Measurements from ENCODE around the gene MUC22.
A peak's percentile ranks its signal among the peaks of the same experiment; 100 is the strongest.
"Not testable (repeated sequence)": the region's sequence is repeated elsewhere in the genome, so short reads cannot be mapped to it uniquely, and the experiment has no call there.

The MUC22 gene

DNA sequence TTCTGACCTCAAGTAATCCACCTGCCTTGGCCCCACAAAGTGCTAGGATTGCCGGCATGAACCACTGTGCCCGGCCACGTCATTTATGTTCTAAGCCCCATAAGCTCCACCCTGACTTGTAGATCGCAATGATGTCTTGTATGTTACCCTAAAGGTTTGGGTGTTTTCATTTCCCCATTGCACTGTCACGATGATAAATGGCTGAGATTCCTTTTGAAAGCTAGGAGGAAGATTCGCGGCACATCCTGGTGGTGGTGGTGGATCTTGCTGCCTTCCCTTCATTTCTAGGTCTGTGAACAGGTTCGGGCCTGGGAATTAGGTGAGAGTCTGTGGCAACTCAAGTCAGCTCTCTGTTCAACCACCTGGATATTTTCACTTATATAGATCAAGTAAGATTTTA is 28.3 kb downstream of the MUC22 start:
- no peak for DNase-seq (ENCODE audit: low spot score)

DNA sequence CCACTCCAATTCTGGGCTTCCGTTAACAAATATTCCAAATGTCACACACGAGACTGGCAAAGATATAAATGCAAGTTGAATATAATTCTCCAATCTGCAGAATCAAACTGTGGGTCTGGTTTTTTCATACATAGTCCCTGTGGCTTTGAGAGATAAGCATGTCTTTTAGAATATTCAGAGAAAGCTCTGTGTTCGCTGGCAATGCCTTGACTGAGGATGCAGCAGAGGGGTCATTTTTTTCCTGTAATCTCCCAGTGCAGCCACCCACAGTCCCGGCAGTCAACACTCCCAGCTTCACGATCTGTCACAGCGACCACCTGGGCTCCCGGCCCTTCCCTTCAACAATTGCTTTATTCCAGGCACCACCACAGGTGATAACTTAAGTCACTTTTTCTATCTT is 30.5 kb downstream of the MUC22 start:
- DNase-seq (ENCODE audit: low spot score), result no peak

DNA sequence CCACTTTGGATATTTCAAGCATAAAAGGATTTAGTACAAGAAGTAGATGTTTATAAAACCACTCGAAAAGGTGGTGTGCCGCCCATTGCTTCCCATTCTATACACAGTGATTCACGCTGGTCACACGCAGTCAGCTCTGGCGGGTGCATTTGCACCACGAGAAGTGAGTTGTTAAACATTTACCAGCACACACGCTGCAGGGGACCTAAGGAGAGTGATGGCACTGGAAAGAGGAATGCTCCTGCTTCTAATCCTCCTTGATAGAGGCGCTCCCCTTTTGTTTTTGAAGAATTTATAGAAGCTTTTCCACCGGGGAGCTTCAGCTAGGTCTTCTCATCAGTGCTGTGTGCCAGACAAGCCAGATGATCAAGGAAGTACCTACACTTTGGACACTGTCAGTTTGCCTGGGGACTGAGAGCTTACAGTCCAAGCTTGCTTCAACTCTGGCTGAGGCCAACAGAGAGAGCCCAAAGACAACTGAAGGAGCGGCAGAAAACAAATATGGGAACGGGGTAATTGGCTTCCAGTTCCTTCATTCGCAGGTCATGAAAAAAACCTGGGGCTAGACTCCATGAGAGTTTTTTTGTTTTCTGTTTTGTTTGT is 31.2 kb downstream of the MUC22 start:
- DNase-seq (ENCODE audit: low spot score), result no peak

DNA sequence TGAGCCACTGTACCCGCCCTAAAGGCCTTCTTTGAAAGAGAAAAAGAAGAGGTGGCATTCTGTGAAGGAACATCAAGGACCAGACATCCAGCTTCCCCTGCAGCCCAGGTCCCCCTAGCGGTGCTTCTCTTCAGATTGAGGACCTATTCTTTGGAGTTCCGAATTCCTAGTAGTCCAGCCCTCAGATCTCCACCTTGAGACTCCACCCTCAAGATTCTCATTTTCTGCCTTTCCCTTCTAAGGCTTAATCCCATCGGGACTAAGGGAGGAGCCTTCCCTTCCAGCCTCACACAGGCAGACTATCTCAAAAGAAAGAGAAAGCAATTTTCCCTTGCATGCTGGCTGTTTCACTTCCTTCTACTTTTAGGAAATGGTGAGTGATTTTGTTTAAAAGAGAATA is 32.5 kb downstream of the MUC22 start:
- DNase-seq (ENCODE audit: low spot score), result peak; percentile 50

DNA sequence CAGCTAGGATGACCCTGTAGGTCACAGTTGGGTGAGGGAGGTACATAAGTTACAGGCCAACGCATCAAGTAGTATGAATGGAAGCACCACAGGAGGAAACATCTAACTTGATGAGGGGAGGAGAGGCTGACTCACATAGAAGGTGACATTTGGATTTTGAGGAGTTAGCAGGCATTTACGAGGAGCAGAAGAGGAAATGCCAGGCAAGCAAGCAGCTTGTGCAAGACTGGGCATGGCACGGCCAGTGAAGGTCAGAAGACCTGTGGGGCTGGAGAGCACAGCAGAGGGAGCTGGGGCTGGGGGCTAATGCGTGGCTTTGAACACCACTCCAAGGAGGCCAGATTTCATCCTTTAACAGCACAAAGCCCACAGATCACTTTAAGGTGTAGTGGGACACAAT is 37.8 kb downstream of the MUC22 start:
- no peak for DNase-seq (ENCODE audit: low spot score)

DNA sequence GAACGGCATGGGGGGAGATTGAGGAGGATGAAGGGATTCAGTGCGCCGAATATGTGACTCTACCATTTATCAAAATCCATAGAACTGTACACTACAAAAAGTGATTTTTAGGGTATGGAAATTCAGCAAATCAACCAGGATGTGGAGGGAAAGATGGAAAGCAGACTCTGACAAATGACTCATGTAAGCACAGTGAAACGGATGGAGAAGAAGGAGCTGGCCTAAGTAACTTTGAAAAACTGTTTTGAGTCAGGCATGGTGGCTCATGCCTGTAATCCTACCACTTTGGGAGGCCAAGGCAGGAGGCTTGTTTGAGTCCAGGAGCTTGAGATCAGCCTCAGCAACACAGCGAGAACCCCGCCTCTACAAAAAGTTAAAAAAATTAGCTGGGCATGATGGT is 39.2 kb downstream of the MUC22 start:
- no peak for DNase-seq (ENCODE audit: low spot score)

DNA sequence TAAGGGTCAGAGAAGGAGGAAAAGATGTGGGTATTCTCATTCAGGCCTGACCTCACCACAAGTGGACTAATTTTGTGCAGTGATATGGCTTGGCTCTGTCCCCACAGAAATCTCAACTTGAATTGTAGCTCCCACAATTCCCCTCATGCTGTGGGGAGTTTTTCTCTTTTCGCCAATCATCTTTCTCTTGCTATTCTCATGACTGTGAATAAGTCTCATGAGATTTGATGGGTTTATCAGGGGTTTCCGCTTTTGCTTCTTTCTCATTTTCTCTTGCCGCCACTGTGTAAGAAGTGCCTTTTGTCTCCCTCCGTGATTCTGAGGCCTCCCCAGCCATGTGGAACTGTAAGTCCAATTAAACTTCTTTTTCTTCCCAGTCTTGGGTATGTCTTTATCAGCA is 42.9 kb downstream of the MUC22 start:
- not testable (repeated sequence) for DNase-seq (ENCODE audit: low spot score)

DNA sequence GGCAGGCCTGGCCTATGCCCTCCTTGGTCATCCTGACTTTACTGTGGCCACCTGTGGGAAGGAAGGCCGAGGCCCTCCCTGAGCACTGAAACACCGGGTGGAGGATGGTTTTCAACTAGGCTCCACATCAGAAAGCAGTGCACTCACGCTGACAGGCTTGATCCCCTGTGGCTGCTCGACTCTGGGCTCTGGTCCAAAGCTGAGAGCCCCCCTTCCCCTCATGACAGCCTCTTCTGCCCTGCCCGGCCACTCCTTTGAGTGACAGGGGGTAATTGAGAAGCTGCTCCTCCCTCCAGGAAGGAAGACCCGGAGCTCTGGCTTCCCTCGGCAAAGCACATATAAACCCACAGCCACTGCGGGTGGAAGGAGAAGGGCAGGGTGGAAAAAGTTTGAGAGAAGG is 43.6 kb downstream of the MUC22 start:
- peak; percentile 45 for DNase-seq (ENCODE audit: low spot score)

DNA sequence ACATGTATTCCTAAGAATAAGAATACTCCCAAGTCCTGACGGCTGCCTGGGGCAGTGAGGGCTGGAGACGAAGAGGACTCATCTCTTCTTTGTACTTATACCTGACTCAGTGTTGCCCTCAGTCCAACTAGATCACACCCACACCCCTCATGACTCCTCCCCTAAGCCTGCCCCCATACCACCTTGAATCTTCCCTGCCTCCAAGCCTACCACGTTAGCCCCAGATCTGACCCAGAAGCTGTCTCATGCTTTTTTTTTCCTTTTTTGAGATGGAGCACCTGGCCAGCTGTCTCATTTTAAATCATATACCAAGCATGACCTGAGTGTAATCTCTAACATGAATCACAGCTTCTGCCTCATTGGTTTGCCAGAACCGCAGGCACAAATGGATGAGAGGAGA is 45.2 kb downstream of the MUC22 start:
- no peak for DNase-seq (ENCODE audit: low spot score)

DNA sequence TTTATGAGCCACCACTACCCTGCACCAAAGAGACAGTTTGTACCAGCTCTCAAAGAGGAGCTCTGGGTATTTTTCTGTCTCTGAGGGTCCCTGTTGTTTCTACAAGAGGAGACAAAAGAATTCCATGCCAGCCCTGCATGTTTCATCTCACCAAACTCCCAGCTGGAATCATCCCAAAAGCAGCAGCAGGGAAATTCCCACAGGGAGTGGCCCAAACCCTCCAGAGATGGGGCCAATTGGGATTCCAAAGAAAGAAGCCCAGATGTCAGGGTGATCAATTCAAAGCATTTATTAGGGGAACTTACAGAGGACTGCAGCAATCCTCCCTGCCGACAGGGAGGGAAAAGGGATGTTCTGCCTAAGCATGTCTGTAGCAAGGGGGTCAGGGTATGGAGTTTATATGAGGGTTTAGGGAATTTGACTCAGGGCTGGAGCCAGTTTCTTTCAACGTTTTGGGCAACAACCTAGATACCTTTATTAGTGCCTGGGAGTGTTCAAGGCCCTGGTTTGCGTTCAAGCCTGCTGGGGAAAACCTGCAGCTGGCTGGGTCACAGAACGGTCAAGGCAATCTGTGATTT is 47.2 kb downstream of the MUC22 start:
- peak; percentile 32 for DNase-seq (ENCODE audit: low spot score)

DNA sequence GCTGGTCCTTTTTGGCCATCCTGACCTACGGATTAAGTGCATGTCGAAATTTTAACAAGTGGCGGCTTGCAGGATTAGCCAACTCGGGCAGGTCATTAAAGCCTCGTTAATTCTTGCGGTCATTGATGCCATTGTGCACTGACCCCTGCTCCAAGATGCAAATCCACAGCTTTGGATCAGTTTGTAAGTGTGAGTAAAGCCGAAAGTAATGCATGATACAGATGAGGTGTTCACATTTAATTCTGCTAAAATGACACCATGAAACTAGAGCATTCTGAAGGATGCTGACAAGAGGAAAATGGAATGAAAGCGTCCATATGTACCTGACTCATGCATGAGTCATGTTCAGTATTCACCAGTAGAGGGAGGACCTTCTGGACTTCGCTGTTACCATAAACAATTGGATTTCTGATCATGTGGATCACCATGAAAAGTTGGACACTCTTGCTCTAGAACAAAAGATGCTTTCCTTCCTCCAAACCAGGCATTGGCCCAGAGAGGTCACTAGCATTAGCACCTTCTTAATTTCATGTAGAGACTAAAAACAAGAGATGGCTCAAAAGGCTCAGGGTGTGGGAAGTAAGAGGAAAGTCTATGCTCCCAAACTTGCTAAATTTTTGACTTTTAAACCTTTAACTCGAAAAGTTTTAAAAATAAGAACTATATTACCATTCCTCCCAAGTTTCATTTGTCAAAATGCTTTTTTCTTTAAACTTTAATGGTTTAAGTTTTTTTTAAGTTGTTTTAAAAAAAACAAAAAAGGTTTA is 48.0 kb downstream of the MUC22 start:
- peak; percentile 79 for DNase-seq (ENCODE audit: low spot score)

DNA sequence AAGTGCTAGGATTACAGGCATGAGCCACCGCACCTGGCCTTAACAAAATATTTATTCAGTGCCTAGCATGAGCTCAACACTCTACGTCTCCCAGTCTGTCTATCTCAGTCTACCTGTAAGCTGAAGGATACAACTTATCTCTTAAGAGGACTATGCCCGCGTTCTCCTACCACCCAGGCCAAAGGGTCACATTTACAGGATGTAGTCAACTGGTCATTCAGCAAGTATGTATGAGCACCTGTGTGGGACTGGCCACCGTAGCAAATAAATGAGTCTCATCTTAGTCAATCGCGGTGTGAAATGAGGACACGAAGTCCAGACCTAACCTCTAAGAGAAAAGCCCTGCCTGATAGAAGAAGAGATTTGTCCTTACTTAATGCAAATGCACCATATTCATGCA is 49.9 kb downstream of the MUC22 start:
- no peak for DNase-seq (ENCODE audit: low spot score)

DNA sequence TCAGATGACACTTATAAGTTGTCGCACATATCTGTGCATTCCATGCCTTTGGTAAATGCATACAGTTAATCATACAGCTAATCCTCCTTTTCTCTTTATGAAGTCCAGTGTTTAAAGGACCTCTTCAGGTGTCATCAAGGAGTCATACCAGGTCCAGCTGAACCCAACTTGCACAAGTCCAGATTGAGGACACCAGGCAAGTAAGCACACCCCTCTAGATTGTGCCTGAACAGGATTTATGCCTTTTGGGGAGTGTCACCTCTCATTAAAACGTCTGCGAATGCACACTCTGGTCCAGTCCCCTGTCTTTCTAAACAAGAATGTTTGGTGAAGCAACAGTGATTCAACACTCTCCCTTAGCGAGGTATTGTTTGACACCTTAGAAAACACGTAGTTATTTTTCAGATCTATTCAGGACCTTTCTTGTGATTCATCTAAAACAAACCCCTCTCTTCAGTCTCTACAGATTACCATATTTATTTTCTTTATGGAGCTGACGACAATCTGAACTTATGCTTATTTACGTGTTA is 53.7 kb downstream of the MUC22 start:
- DNase-seq (ENCODE audit: low spot score), result no peak

DNA sequence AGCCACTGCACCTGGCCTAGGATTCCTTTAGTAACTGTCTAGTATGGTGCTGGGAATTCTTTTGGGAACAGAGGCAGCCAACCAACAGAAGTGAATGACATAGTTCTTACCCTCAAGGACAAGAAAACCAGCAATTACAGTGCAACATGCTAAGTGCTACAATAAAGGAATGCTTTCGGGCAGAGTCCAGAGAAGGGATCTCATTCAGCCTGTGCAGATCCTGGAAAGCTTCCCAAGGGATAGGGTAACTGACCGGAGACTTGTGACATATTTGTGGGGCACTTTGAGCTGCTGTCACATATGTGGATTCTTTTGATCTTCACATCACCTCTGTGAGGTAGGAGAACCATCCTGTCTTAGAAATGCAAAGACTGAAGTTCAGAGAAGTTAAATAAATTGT is 55.3 kb downstream of the MUC22 start:
- DNase-seq (ENCODE audit: low spot score), result peak; percentile 33

DNA sequence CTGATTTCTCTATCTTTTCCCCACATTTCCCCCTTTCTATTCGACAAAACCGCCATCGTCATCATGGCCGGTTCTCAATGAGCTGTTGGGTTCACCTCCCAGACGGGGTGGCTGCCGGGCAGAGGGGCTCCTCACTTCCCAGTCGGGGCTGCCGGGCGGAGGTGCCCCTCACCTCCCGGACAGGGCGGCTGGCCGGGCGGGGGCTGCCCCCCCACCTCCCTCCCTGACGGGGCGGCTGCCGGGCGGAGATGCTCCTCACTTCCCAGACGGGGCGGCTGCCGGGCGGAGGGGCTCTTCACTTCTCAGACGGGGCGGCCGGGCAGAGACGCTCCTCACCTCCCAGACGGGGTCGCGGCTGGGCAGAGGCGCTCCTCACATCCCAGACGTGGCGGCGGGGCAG is 56.8 kb downstream of the MUC22 start:
- not testable (repeated sequence) for DNase-seq (ENCODE audit: low spot score)

DNA sequence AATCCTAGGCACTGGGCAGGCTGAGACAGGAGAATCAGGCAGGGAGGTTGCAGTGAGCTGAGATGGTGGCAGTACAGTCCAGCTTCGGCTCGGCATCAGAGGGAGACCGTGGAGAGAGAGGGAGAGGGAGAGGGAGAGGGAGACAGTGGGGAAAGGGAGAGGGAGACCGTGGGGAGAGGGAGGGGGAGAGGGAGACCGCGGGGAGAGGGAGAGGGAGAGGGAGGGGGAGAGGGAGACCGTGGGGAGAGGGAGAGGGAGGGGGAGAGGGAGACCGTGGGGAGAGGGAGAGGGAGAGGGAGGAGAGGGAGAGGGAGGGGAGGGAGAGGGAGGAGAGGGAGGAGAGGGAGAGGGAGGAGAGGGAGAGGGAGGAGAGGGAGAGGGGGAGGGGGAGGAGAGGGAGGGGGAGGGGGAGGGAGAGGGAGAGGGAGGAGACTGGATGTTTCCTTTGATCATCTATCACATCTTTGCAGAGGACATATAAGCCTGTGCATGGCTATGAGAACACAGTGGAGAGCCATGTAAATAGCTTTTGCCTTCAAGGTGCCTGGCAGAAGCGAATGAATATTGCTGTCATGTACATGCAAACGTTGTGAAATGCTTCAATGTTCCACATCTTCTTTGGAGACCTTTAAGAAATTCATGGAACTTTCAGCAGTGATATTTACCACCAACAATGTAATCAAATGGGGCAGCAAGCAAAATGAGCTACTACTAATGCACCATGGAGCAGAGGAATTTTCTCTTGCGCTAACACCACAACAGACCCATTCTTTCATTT is 57.8 kb downstream of the MUC22 start:
- not testable (repeated sequence) for DNase-seq (ENCODE audit: low spot score)

DNA sequence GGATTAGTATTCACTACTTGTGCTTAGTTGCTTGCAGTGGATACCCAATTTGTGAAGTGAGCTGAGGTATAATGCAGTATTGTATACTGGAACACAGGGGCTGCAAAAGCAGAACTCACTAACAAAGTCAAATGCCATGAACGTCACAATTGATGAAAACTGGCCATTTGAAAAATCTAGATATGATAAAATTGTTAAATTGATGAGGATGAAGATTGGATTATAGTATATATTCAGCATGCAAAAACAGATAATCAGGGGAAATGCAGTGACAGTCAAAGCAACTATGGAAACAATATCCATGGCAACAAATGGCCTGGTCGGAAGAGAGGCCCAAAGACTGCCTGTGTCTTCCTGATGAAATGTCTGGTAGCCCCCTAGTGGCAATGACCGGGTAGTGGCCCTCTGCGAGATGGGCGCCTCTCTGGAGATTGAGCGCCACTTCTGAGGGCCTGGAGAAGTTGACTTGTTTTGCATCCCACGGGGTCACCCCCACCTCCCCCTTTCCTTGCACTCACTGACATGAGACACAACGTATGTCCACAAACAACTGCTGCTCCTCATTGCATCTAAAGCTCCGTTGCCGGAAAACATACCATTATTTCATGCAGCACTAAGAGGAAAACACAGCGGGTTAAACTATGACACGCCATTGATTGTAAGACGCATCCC is 58.5 kb downstream of the MUC22 start:
- DNase-seq (ENCODE audit: low spot score), result peak; percentile 95

DNA sequence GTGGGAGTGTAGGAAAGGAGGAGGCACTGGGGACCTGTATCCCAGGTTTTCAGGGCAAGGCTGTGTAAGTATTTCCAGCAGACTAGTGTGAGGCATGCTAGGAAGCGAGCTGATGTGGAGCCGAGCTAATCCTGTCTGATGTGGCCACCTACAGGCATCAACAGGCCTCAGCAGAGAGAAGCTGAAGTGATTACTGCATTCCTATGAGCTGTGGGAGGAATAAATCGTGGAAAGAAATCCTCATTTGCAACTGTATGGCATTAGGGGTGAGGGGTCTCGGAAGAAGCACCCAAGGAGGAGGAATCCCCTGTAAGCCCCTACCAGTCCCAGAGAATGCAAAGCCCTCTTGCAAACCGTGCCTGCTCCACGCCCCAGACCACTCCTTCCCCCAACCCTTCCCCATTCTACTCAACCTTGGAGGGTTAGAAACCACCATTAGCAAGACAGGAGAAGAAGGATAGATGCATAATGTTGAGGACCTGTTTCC is 60.5 kb downstream of the MUC22 start:
- DNase-seq (ENCODE audit: low spot score), result peak; percentile 87

DNA sequence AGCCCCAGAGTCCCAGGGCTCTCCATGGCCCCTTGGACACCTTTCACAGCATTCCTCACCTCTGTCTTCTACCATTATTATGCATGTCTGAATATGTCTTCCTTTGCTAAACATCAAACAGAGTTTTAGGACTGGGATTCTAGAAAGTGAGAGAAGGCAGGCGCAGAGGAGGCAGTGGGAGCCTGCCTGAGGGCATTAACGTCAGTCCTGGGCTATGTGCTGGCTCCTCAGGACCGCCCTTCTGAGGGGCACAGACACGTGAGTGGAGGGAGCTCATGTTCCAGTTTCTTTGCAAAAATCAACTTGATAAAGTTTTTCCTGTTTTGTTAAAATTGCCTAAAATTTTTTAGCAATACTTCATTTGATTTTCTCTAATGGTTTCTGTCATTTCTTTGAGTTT is 64.1 kb downstream of the MUC22 start:
- DNase-seq (ENCODE audit: low spot score), result no peak

DNA sequence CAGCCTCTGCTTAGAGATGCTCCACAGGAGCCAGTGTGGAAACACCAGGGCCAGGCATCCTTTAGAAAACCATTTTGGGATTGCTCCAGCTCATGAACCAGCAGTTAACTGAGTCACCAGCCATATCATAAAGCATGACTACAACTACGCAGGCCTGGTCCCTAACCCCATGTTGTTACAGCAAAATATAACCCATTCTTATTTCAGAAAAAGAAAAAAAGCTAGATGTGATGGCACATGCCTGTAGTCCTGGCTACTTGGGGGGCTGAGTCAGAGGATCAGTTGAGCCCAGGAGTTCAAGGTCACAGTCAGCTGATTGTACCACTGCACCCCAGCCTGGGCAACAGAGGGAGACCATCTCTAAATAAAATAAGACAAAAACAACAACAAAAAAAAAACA is 65.3 kb downstream of the MUC22 start:
- DNase-seq (ENCODE audit: low spot score), result no peak

DNA sequence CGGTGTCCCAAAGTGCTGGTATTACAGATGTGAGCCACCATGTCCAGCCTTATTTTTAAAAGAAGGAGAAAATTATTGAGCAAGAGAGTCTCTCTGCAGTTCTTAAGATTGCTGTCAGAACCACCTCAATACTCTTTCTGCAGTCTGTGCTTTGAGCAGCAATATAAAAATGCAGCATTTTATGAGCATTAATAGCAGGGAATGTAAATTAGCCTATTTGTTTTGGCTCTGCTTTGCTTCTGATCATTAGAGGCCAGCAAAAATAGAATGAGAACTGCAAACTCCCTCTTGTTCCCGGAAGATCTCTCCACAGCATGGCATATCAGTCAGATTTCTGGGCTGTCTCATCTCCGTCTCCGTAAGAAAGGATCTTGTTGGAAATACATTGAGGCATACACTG is 66.3 kb downstream of the MUC22 start:
- no peak for DNase-seq (ENCODE audit: low spot score)
